NCI-H2196 (cell line): ENCODE data around the gene C1orf159.
A peak's percentile ranks its signal among the peaks of the same experiment; 100 is the strongest.
"Not testable (repeated sequence)": the region's sequence is repeated elsewhere in the genome, so short reads cannot be mapped to it uniquely, and the experiment has no call there.

ENCODE experiments used
- DNase-seq: peaks from one replicate; lab custom pipeline; 2025; ENCODE audit not compliant: unreplicated experiment; lab: John Stamatoyannopoulos, UW

The C1orf159 gene

GRCh38 chr1:1083416-1084371, 32.2 kb downstream of the C1orf159 start:
- DNase-seq: no peak

GRCh38 chr1:1082776-1083415, 33.0 kb downstream of the C1orf159 start:
- no peak for DNase-seq

- DNase-seq: no peak
These were observed 33.6 kb downstream of the C1orf159 start for GRCh38 chr1:1082239-1082775.

GRCh38 chr1:1081311-1082238, 34.3 kb downstream of the C1orf159 start:
- no peak for DNase-seq

- no peak for DNase-seq
These were observed 35.0 kb downstream of the C1orf159 start for GRCh38 chr1:1080951-1081310.

GRCh38 chr1:1080122-1080757, 35.6 kb downstream of the C1orf159 start:
- DNase-seq: peak; percentile 73

GRCh38 chr1:1079408-1080121, 36.3 kb downstream of the C1orf159 start:
- peak; percentile 70 for DNase-seq

GRCh38 chr1:1077396-1077795, 38.5 kb downstream of the C1orf159 start:
- not testable (repeated sequence) for DNase-seq

- DNase-seq: no peak
These were observed 40.5 kb downstream of the C1orf159 start for GRCh38 chr1:1075148-1075935.

GRCh38 chr1:1074631-1075147, 41.2 kb downstream of the C1orf159 start:
- no peak for DNase-seq

GRCh38 chr1:1073743-1074587, 41.9 kb downstream of the C1orf159 start, which contains the start of gene RNF223:
Gene RNF223, minus strand, starts transcription at chr1:1074306. Its CDS starts 1,740 bp downstream, at chr1:1072566.
- DNase-seq: peak; percentile 70

GRCh38 chr1:1072849-1073742, 42.8 kb downstream of the C1orf159 start:
- no peak for DNase-seq

- no peak for DNase-seq
These were observed 43.5 kb downstream of the C1orf159 start for GRCh38 chr1:1072299-1072848.

- DNase-seq: no peak
These were observed 44.2 kb downstream of the C1orf159 start for GRCh38 chr1:1071486-1072298.
